ENCODE data around the gene PIK3CD. TPM values are rescaled to one million over a fixed set of nuclear protein-coding genes. Genes with fewer than 3 reads are reported as not detected.

Gene PIK3CD
- total RNA-seq, 1 experiment from 2014 or later, result 4.5 TPM

DNA sequence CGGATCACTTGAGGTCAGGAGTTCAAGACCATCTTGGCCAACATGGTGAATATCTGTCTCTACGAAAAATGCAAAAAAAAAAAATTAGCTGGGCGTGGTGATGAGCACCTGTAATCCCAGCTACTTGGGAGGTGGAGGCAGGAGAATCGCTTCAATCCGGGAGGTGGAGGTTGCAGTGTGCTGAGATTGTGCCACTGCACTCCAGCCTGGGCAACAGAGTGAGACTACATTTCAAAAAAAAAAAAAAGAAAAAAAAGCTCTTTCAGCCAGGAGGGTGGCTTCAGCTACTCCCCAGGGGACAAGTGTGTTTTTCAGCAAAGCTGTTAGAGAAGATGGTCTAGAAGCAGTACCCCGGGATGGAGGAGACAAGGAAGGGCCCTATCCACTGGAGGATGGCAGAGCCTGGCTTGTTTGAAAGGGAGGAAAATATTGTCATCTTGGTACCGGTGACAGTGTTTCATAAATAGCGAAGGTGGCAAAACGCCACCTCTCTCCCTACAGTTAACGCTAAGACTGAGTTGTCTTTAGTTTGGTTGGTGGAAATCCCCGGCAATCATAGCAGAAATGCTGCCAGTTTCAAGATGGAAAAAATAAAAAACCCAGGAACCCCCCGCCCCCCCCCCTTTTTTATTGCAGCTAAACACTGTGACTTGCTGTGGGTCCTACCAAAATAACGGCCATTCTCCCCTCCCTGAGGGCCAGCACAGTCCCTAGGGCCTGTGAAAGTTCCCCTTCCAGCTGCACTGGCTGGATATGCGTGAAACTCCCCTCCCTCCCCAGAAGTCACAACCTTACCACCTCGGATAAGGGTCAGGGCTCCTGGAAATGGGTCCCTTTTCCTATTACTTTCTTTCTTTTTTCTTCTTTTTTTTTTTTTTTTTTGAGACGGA lies 3.5 kb downstream of the PIK3CD start:
- POLR2A ChIA-PET (ENCODE audit: unreplicated experiment), result interaction anchor here (0.6 kb wide), 1 partner anchor 64 kb away, joined by 9 read pairs; no protein-coding TSS in a partner anchor
- no peaks in the 10 kb centered on the region for H3K4me1 ChIP-seq (ENCODE audit: insufficient read depth, low read length)
- no peaks in the 10 kb centered on the region for H3K9me3 ChIP-seq (ENCODE audit: low read length)
- no peaks in the 10 kb centered on the region for H4K20me1 ChIP-seq (ENCODE audit: low read length)
- no peak for DNase-seq
- H3K9me2 ChIP-seq (replicated peaks; ENCODE audit: low read length), result no peaks in the 10 kb centered on the region
- H3K27me3 ChIP-seq (ENCODE audit: low read length), result peaks cover 28% of the 10 kb centered on the region; the same call in 1 of the 2 replicates
- no TSS peak for BruUV-seq (replicated peaks)
- intact Hi-C loops (cut with micrococcal nuclease), result no loop called here
- H3K36me3 ChIP-seq (ENCODE audit: low read depth, low read length), result no peaks in the 10 kb centered on the region
- no peak overlapping the region for H2AFZ ChIP-seq (ENCODE audit: low read length)
- H3K4me2 ChIP-seq (ENCODE audit: low read length), result no peak overlapping the region
- H3K9ac ChIP-seq (ENCODE audit: low read length), result no peak overlapping the region
- H3F3A ChIP-seq (ENCODE audit: low read length, unreplicated experiment), result no peaks in the 10 kb centered on the region
- H3K79me2 ChIP-seq (ENCODE audit: low read length), result no peaks in the 10 kb centered on the region
- no peak for ATAC-seq
- H3K4me3 ChIP-seq (ENCODE audit: low read length), result no peak overlapping the region
- no peak overlapping the region for H3K27ac ChIP-seq (ENCODE audit: low read length)
- TF ChIP-seq EZH2 (IDR thresholded peaks at IDR 0.05; ENCODE audit: low read length, unreplicated experiment), result no peak
- no peak for TF ChIP-seq EZH2phosphoT487 (IDR thresholded peaks at IDR 0.05; ENCODE audit: borderline replicate concordance, low read length)
- TF ChIP-seq, protein P1, sequence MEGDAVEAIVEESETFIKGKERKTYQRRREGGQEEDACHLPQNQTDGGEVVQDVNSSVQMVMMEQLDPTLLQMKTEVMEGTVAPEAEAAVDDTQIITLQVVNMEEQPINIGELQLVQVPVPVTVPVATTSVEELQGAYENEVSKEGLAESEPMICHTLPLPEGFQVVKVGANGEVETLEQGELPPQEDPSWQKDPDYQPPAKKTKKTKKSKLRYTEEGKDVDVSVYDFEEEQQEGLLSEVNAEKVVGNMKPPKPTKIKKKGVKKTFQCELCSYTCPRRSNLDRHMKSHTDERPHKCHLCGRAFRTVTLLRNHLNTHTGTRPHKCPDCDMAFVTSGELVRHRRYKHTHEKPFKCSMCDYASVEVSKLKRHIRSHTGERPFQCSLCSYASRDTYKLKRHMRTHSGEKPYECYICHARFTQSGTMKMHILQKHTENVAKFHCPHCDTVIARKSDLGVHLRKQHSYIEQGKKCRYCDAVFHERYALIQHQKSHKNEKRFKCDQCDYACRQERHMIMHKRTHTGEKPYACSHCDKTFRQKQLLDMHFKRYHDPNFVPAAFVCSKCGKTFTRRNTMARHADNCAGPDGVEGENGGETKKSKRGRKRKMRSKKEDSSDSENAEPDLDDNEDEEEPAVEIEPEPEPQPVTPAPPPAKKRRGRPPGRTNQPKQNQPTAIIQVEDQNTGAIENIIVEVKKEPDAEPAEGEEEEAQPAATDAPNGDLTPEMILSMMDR (conservative IDR thresholded peaks at IDR 0.05; ENCODE audit: low read depth, low read length), result no peak
- CTCF ChIA-PET, result interaction anchor here (0.5 kb wide), 1 partner anchor 79 kb away, joined by 3 read pairs; no protein-coding TSS in a partner anchor

DNA sequence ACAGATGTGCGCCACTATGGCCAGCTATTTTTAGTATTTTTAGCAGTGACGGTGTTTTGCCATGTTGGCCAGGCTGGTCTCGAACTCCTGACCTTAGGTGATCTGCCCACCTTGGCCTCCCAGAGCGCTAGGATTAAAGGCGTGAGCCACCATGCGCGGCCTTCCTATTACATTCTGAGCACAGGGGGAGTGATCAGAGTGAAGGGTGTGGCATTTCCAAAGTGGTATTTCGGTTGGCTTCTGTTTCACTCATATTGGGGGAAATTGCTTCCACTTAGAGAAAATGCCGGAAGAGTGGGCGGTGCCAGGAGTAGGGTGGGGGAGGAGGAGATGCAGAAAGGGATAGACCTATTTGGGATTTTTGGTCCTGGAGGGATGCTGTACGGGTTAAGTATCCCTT lies 4.3 kb downstream of the PIK3CD start:
- Histone ChIP-seq H4K20me1 (ENCODE audit: low read length) (no peaks in the 10 kb centered on the region), H3K9ac (ENCODE audit: low read length) (no peak overlapping the region), H3K4me2 (ENCODE audit: low read length) (no peak overlapping the region), H3K9me2 (replicated peaks; ENCODE audit: low read length) (no peaks in the 10 kb centered on the region), H3K36me3 (ENCODE audit: low read depth, low read length) (no peaks in the 10 kb centered on the region), H3F3A (ENCODE audit: low read length, unreplicated experiment) (no peaks in the 10 kb centered on the region), H3K27me3 (ENCODE audit: low read length) (peaks cover 24% of the 10 kb centered on the region; the same call in 1 of the 2 replicates), H3K4me3 (ENCODE audit: low read length) (no peak overlapping the region), H2AFZ (ENCODE audit: low read length) (no peak overlapping the region), H3K27ac (ENCODE audit: low read length) (no peak overlapping the region), H3K9me3 (ENCODE audit: low read length) (no peaks in the 10 kb centered on the region), H3K79me2 (ENCODE audit: low read length) (no peaks in the 10 kb centered on the region), H3K4me1 (ENCODE audit: insufficient read depth, low read length) (no peaks in the 10 kb centered on the region)
- no peak for TF ChIP-seq EZH2phosphoT487 (IDR thresholded peaks at IDR 0.05; ENCODE audit: borderline replicate concordance, low read length)
- TF ChIP-seq, protein P1 (conservative IDR thresholded peaks at IDR 0.05; ENCODE audit: low read depth, low read length), result no peak
- no peak for ATAC-seq
- DNase-seq, result no peak
- intact Hi-C loops (cut with micrococcal nuclease), result no loop called here
- CTCF ChIA-PET, result no interaction called here
- POLR2A ChIA-PET (ENCODE audit: unreplicated experiment), result no interaction called here
- BruUV-seq (replicated peaks), result no TSS peak

DNA sequence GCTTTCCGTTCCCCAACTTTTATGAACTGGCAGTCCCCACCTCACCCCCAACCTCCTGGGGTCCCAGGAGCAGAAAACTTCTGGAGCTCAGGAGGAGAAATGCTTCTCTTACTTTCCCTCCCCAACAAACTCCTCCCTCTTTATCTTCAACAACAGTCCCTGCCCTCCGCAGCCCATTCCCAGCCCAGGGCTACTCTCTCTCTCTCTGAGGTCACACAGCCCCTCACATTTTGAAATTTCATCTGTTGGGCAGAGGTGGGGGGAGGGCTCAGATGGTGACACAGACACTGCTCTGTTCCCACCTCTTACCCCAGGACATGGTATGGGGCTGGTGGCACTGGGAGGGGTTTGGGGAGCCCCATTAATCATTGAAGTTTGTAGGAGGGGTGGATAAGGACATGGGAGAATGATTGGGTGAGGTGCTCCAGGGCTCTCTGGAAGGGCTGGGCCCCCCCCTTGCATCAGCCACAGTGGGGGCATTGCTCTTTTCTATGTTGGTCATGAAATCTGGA lies 6.0 kb downstream of the PIK3CD start:
- H2AFZ ChIP-seq (ENCODE audit: low read length), result no peak overlapping the region
- H3K9ac ChIP-seq (ENCODE audit: low read length), result no peak overlapping the region
- ATAC-seq (no peak), DNase-seq (no peak)
- no peak overlapping the region for H3K4me3 ChIP-seq (ENCODE audit: low read length)
- no TSS peak for BruUV-seq (replicated peaks)
- H3K9me3 ChIP-seq (ENCODE audit: low read length), result no peaks in the 10 kb centered on the region
- no peaks in the 10 kb centered on the region for H3K4me1 ChIP-seq (ENCODE audit: insufficient read depth, low read length)
- no peak overlapping the region for H3K4me2 ChIP-seq (ENCODE audit: low read length)
- no peaks in the 10 kb centered on the region for H3K9me2 ChIP-seq (replicated peaks; ENCODE audit: low read length)
- H3K36me3 ChIP-seq (ENCODE audit: low read depth, low read length), result no peaks in the 10 kb centered on the region
- H3K27ac ChIP-seq (ENCODE audit: low read length), result no peak overlapping the region
- ChIA-PET POLR2A (ENCODE audit: unreplicated experiment) (no interaction called here), CTCF (no interaction called here)
- no peaks in the 10 kb centered on the region for H4K20me1 ChIP-seq (ENCODE audit: low read length)
- TF ChIP-seq EZH2phosphoT487 (IDR thresholded peaks at IDR 0.05; ENCODE audit: borderline replicate concordance, low read length) (no peak), EZH2 (IDR thresholded peaks at IDR 0.05; ENCODE audit: low read length, unreplicated experiment) (no peak)
- TF ChIP-seq, protein P1 (conservative IDR thresholded peaks at IDR 0.05; ENCODE audit: low read depth, low read length), result no peak
- no peaks in the 10 kb centered on the region for H3F3A ChIP-seq (ENCODE audit: low read length, unreplicated experiment)
- peaks cover 7% of the 10 kb centered on the region; the same call in 1 of the 2 replicates for H3K27me3 ChIP-seq (ENCODE audit: low read length)
- H3K79me2 ChIP-seq (ENCODE audit: low read length), result no peaks in the 10 kb centered on the region
- intact Hi-C loops (cut with micrococcal nuclease), result no loop called here
